ENCODE measurements around the gene GAB2.

The GAB2 gene

GRCh38 chr11:78208257-78209165 lies 209.1 kb downstream of the GAB2 start:
- Histone ChIP-seq H3K27me3 (replicated peaks; ENCODE audit: control insufficient read depth, insufficient read depth, low read length) (no peaks in the 10 kb centered on the region), H3K36me3 (ENCODE audit: control insufficient read depth, insufficient read depth, low read length) (peaks cover 7% of the 10 kb centered on the region), H3K4me3 (replicated peaks; ENCODE audit: low read depth, low read length) (no peak overlapping the region)
- DNase-seq (ENCODE audit: extremely low read depth, insufficient read length) = no peak
- no peak for TF ChIP-seq CTCF (IDR thresholded peaks at IDR 0.05; ENCODE audit: insufficient read depth, low read length, poor library complexity, severe bottlenecking)

GRCh38 chr11:78207532-78208256 lies 209.9 kb downstream of the GAB2 start:
- Histone ChIP-seq H3K4me3 (replicated peaks; ENCODE audit: low read depth, low read length) (no peak overlapping the region), H3K27me3 (replicated peaks; ENCODE audit: control insufficient read depth, insufficient read depth, low read length) (no peaks in the 10 kb centered on the region), H3K36me3 (ENCODE audit: control insufficient read depth, insufficient read depth, low read length) (peaks cover 7% of the 10 kb centered on the region)
- TF ChIP-seq CTCF (IDR thresholded peaks at IDR 0.05; ENCODE audit: insufficient read depth, low read length, poor library complexity, severe bottlenecking) = no peak
- DNase-seq (ENCODE audit: extremely low read depth, insufficient read length) = no peak

DNA sequence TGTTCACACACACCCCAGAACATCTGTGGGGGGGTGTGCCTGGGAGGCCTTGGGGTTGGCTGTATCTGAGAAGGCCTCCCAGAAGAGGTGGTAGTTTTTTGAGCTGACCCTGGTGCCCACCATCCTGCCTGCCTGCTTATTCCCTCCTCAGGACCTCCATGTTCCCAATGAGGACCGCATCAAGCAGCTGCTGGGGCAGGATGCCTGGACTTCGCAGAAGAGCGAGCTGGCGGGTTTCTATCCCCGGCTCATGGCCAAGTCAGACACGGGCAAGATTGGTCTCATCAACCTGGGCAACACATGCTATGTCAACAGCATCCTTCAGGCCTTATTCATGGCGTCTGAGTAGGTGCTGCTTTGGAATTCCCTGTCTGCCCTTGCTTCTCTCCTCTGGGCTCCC lies 211.9 kb downstream of the GAB2 start:
- TF ChIP-seq CTCF (IDR thresholded peaks at IDR 0.05; ENCODE audit: insufficient read depth, low read length, poor library complexity, severe bottlenecking) = no peak
- H3K4me3 ChIP-seq (replicated peaks; ENCODE audit: low read depth, low read length) = no peak overlapping the region
- H3K36me3 ChIP-seq (ENCODE audit: control insufficient read depth, insufficient read depth, low read length) = peaks cover 7% of the 10 kb centered on the region
- H3K27me3 ChIP-seq (replicated peaks; ENCODE audit: control insufficient read depth, insufficient read depth, low read length) = no peaks in the 10 kb centered on the region
- DNase-seq (ENCODE audit: extremely low read depth, insufficient read length) = no peak

- H3K36me3 ChIP-seq (ENCODE audit: control insufficient read depth, insufficient read depth, low read length) = peaks cover 9% of the 10 kb centered on the region
- TF ChIP-seq CTCF (IDR thresholded peaks at IDR 0.05; ENCODE audit: insufficient read depth, low read length, poor library complexity, severe bottlenecking) = no peak
- no peak overlapping the region for H3K4me3 ChIP-seq (replicated peaks; ENCODE audit: low read depth, low read length)
- H3K27me3 ChIP-seq (replicated peaks; ENCODE audit: control insufficient read depth, insufficient read depth, low read length) = no peaks in the 10 kb centered on the region
- no peak for DNase-seq (ENCODE audit: extremely low read depth, insufficient read length)
These were observed 212.4 kb downstream of the GAB2 start for GRCh38 chr11:78205256-78205655.

- DNase-seq (ENCODE audit: extremely low read depth, insufficient read length) = no peak
- Histone ChIP-seq H3K4me3 (replicated peaks; ENCODE audit: low read depth, low read length) (no peak overlapping the region), H3K36me3 (ENCODE audit: control insufficient read depth, insufficient read depth, low read length) (peaks cover 9% of the 10 kb centered on the region), H3K27me3 (replicated peaks; ENCODE audit: control insufficient read depth, insufficient read depth, low read length) (no peaks in the 10 kb centered on the region)
- TF ChIP-seq CTCF (IDR thresholded peaks at IDR 0.05; ENCODE audit: insufficient read depth, low read length, poor library complexity, severe bottlenecking) = no peak
These were observed 214.4 kb downstream of the GAB2 start for GRCh38 chr11:78203184-78203583.
